Gastroesophageal sphincter (tissue), 3 donors: ENCODE data around the gene ANKRD40.

Experiments used
- EP300 ChIP-seq: sonication (generic); formaldehyde crosslinking; IDR thresholded peaks from one replicate; pipeline ENCODE4 v1.6.1; 2017; ENCODE audit warnings: antibody characterized with exemption, mild to moderate bottlenecking
- POLR2A ChIP-seq, 2 donors: fragments of 450-650 bp; IDR thresholded peaks; one replicate each; pipeline ENCODE4 v1.6.1; 2017; ENCODE audit warnings: antibody characterized with exemption in 2 of 2, mild to moderate bottlenecking in 2 of 2, moderate library complexity in 1 of 2
- TF ChIP-seq, protein P1 (sequence below), 4 experiments: fragments of 200-600 bp in 2 of 4; fragments of 450-650 bp in 2 of 4; sonication (generic) in 1 of 4; IDR thresholded peaks; one replicate each; pipeline ENCODE4 v1.5.1; 2017 to 2019; ENCODE audit warnings: antibody characterized with exemption in 4 of 4, mild to moderate bottlenecking in 2 of 4, moderate library complexity in 2 of 4

DNA sequence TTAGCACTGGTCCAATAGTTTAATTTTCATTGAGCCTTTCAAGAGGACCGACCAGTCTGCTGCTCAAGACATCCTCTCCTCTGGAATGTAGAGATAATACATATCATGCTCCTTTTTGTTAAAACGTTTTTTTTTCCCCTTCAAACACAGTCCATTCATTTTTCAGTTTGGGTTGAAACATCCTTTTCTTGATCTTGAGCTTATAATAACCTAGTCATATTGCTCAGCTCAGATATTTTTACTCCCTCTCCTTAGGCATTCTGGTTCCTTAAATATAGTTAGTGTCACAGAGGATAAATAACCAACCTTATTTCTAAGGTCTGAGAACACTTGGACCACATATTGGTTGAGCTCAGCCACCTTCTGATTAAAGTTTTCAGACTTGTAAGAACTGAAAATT lies 46.8 kb upstream of the ANKRD40 start:
- TF ChIP-seq, protein P1, sequence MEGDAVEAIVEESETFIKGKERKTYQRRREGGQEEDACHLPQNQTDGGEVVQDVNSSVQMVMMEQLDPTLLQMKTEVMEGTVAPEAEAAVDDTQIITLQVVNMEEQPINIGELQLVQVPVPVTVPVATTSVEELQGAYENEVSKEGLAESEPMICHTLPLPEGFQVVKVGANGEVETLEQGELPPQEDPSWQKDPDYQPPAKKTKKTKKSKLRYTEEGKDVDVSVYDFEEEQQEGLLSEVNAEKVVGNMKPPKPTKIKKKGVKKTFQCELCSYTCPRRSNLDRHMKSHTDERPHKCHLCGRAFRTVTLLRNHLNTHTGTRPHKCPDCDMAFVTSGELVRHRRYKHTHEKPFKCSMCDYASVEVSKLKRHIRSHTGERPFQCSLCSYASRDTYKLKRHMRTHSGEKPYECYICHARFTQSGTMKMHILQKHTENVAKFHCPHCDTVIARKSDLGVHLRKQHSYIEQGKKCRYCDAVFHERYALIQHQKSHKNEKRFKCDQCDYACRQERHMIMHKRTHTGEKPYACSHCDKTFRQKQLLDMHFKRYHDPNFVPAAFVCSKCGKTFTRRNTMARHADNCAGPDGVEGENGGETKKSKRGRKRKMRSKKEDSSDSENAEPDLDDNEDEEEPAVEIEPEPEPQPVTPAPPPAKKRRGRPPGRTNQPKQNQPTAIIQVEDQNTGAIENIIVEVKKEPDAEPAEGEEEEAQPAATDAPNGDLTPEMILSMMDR (IDR thresholded peaks at IDR 0.05), result no peak
- no peak for TF ChIP-seq POLR2A (IDR thresholded peaks at IDR 0.05)
- no peak for TF ChIP-seq EP300
